Measurements from ENCODE around the gene MGRN1.

GRCh38 chr16:4689091-4689671, 64.6 kb downstream of the MGRN1 start:
- TF ChIP-seq TAF1 (IDR thresholded peaks at IDR 0.05; ENCODE audit: borderline replicate concordance, low read depth, low read length), result no peak
- no peak for TF ChIP-seq POLR2A (IDR thresholded peaks at IDR 0.05; ENCODE audit: low read depth, low read length)
- no peak for TF ChIP-seq POLR2AphosphoS5 (IDR thresholded peaks at IDR 0.05; ENCODE audit: low read depth, low read length)

All from GM12892 (cell line).